ENCODE data around the gene SCUBE2.

SCUBE2 gene

DNA sequence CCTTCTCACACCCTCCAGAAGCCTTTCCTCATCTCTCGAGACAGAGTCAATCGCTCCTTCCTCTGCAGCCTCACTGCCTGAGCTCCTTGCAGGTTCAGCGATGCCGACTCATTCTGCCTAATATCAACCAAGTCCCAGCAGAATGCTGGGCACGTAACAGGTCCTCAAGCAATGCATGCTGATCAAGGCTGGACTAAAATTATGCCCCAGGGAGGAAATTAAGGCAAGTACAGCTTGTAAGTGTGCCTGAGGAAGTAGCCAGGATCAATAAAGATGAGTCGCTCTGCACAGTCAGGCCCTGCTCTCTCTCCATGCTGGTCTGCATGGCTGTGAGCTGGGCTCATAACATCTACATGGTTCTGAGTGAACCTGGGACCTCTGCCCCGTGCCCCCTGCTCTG is 62.0 kb downstream of the SCUBE2 start:
- no peak overlapping the region for H3K4me3 ChIP-seq (ENCODE audit: low read depth, low read length)
- no peak for DNase-seq (ENCODE audit: low read depth, low spot score)
- in situ Hi-C loops (cut with HindIII; ENCODE audit: low sequenced_read_pairs), result no loop called here
- no peak for TF ChIP-seq CTCF (IDR thresholded peaks at IDR 0.05; ENCODE audit: low read depth, low read length)

- DNase-seq (ENCODE audit: low read depth, low spot score), result no peak
- in situ Hi-C loops (cut with HindIII; ENCODE audit: low sequenced_read_pairs), result no loop called here
- no peak overlapping the region for H3K4me3 ChIP-seq (ENCODE audit: low read depth, low read length)
- no peak for TF ChIP-seq CTCF (IDR thresholded peaks at IDR 0.05; ENCODE audit: low read depth, low read length)
Observed at GRCh38 chr11:9028581-9028980, 62.8 kb downstream of the SCUBE2 start.

GRCh38 chr11:9025101-9025850 is 66.1 kb downstream of the SCUBE2 start:
- in situ Hi-C loops (cut with HindIII; ENCODE audit: low sequenced_read_pairs), result no loop called here
- no peak for DNase-seq (ENCODE audit: low read depth, low spot score)
- no peak overlapping the region for H3K4me3 ChIP-seq (ENCODE audit: low read depth, low read length)
- TF ChIP-seq CTCF (IDR thresholded peaks at IDR 0.05; ENCODE audit: low read depth, low read length), result no peak

- DNase-seq (ENCODE audit: low read depth, low spot score), result no peak
- in situ Hi-C loops (cut with HindIII; ENCODE audit: low sequenced_read_pairs), result no loop called here
- H3K4me3 ChIP-seq (ENCODE audit: low read depth, low read length), result no peak overlapping the region
- TF ChIP-seq CTCF (IDR thresholded peaks at IDR 0.05; ENCODE audit: low read depth, low read length), result no peak
Observed at GRCh38 chr11:9022961-9023680, 68.3 kb downstream of the SCUBE2 start.

DNA sequence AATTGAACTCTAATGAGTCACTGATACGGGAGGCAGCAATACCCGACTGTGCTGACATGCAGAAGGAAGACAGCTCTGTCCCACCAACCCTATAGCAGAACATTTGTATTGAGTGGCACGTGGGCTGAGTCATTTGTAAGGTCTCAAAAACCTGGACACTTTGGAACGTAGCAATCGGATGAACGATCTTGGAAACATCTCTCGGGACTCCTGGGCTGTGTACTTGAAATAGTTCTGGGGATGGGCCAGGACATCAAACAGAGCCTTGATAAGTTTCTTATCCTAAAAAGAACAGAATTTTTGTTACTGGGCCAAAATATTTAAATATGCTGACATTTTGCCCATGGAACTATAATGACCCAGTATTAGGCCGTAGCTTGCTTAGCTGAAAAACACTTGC is 70.5 kb downstream of the SCUBE2 start:
- in situ Hi-C loops (cut with HindIII; ENCODE audit: low sequenced_read_pairs), result no loop called here
- TF ChIP-seq CTCF (IDR thresholded peaks at IDR 0.05; ENCODE audit: low read depth, low read length), result no peak
- no peak for DNase-seq (ENCODE audit: low read depth, low spot score)
- no peak overlapping the region for H3K4me3 ChIP-seq (ENCODE audit: low read depth, low read length)

DNA sequence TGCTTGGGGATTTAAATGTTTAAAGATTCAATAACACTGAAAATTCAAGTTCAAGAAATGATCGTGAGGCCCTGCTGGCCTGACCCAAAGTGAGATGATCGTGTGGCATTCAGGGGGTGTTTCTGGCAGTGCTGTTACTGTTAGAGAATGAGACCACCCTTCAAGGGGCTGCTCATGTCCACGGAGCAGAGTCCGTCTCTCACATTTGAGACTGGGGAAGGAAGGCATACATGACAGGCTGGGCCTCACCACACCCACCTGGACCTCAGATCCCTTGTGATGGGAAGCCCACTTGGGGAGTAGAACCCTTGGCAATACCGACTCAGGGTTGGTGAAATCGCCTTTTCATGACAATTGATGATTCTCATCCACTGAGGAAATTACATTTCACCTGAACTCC is 71.5 kb downstream of the SCUBE2 start:
- TF ChIP-seq CTCF (IDR thresholded peaks at IDR 0.05; ENCODE audit: low read depth, low read length), result no peak
- no peak for DNase-seq (ENCODE audit: low read depth, low spot score)
- no peak overlapping the region for H3K4me3 ChIP-seq (ENCODE audit: low read depth, low read length)
- in situ Hi-C loops (cut with HindIII; ENCODE audit: low sequenced_read_pairs), result no loop called here

Measured in astrocyte of the spinal cord (primary cell).